HepG2 (cell line): Measurements from ENCODE around the gene ENDOD1. TPM values are rescaled to one million over a fixed set of nuclear protein-coding genes. Genes with fewer than 3 reads are reported as not detected.

Source experiments
- CERS6 ChIP-seq: sonication (generic); formaldehyde crosslinking; IDR thresholded peaks from 2 replicates; pipeline ENCODE4 v1.5.0; 2020; ENCODE audit warnings: missing genetic modification reagents
- GPBP1L1 ChIP-seq: sonication (generic); formaldehyde crosslinking; IDR thresholded peaks from 2 replicates; pipeline ENCODE4 v1.5.0; 2020; ENCODE audit warnings: mild to moderate bottlenecking, missing genetic modification reagents
- HBP1 ChIP-seq: IDR thresholded peaks from 2 replicates; pipeline ENCODE4 v1.6.1; 2016; ENCODE audit warnings: low read depth, control low read depth
- HOMEZ ChIP-seq: IDR thresholded peaks from 2 replicates; pipeline ENCODE4 v1.6.1; 2016; ENCODE audit warnings: low read depth
- MIER2 ChIP-seq: IDR thresholded peaks from 2 replicates; pipeline ENCODE4 v1.6.1; 2016; ENCODE audit warnings: missing biosample characterization, missing genetic modification reagents
- NR2F1 ChIP-seq, 2 experiments: fragments of 450-650 bp in 1 of 2; formaldehyde crosslinking in 1 of 2; IDR thresholded peaks; 2 replicates each; pipeline versions ENCODE4 v1.5.0 to v1.6.1; 2016 to 2020; ENCODE audit warnings: mild to moderate bottlenecking in 1 of 2, missing compliant biosample characterization in 1 of 2, missing genetic modification reagents in 1 of 2, moderate library complexity in 1 of 2
- ZBED4 ChIP-seq: sonication (generic); formaldehyde crosslinking; IDR thresholded peaks from 2 replicates; pipeline ENCODE4 v1.4.0; 2020; ENCODE audit warnings: missing genetic modification reagents, borderline replicate concordance
- ZFP36 ChIP-seq: fragments of 150-350 bp; IDR thresholded peaks from 2 replicates; pipeline ENCODE4 v1.6.1; 2018; ENCODE audit warnings: borderline replicate concordance, low read length, low read depth; ENCODE audit not compliant: partially characterized antibody
- ZIK1 ChIP-seq: sonication (generic); formaldehyde crosslinking; IDR thresholded peaks from 2 replicates; pipeline ENCODE4 v1.5.0; 2020; ENCODE audit warnings: mild to moderate bottlenecking, low read depth, missing genetic modification reagents, borderline replicate concordance
- ZNF468 ChIP-seq: sonication (generic); formaldehyde crosslinking; IDR thresholded peaks from 2 replicates; pipeline ENCODE4 v1.8.0; 2022; ENCODE audit warnings: mild to moderate bottlenecking, moderate library complexity, missing genetic modification reagents
- polyA plus RNA-seq, 8 experiments: library from polyadenylated mRNA; depleted of rRNA in 3 of 8; stranded (reverse) in 7 of 8; unstranded in 1 of 8; fragments of >200 nt; fragmentation: Illumina TruSeq in 4 of 8; extraction: Trizol in 4 of 8; gene quantifications; 2 replicates each; pipeline versions ENCODE4 v1.2.1 to v1.2.3, GENCODE V29; 2011 to 2016; ENCODE audit warnings: low read depth in 4 of 8, missing spikeins in 1 of 8, mixed read lengths in 1 of 8; ENCODE audit not compliant: insufficient read depth in 1 of 8
- total RNA-seq, 5 experiments: library from RNA; depleted of rRNA; stranded (reverse); fragments of >200 nt; fragmentation: Illumina TruSeq; extraction: Trizol; gene quantifications; 2 replicates each; pipeline ENCODE4 v1.2.3, GENCODE V29; 2016; ENCODE audit warnings: low read depth in 1 of 5

The ENDOD1 gene
- total and polyA plus RNA-seq, 2 of the 13 experiments (the other 11 are each of a cell fraction or from before 2014, with no cell fraction given), result 2.0 to 6.8 TPM

- TF ChIP-seq GPBP1L1, result no peak
- TF ChIP-seq ZIK1 (CRISPR knock-in tag), result no peak; the same call in none of the 2 replicates
- no peak; the same call in 1 of the 2 replicates for TF ChIP-seq HBP1 (CRISPR knock-in tag)
- no peak for TF ChIP-seq ZNF468
- TF ChIP-seq ZBED4 (CRISPR knock-in tag), result no peak
- no peak for TF ChIP-seq ZFP36
- no peak for TF ChIP-seq NR2F1 (CRISPR knock-in tag; IDR thresholded peaks at IDR 0.05)
- no peak for TF ChIP-seq CERS6 (CRISPR knock-in tag)
- no peak for TF ChIP-seq MIER2 (CRISPR knock-in tag)
- no peak for TF ChIP-seq HOMEZ (CRISPR knock-in tag)
Measured at GRCh38 chr11:95067039-95067840, 22.4 kb upstream of the ENDOD1 start (continued).
